Activated T-cell treated with anti-CD3 and anti-CD28 coated beads for 48 hours (primary cell): ENCODE measurements around the gene CUL1.

Source experiments
- DNase-seq: peaks from one replicate; pipeline ENCODE4 v3.0.0-alpha.2; 2020; ENCODE audit warnings: low read depth

CUL1 gene

DNA sequence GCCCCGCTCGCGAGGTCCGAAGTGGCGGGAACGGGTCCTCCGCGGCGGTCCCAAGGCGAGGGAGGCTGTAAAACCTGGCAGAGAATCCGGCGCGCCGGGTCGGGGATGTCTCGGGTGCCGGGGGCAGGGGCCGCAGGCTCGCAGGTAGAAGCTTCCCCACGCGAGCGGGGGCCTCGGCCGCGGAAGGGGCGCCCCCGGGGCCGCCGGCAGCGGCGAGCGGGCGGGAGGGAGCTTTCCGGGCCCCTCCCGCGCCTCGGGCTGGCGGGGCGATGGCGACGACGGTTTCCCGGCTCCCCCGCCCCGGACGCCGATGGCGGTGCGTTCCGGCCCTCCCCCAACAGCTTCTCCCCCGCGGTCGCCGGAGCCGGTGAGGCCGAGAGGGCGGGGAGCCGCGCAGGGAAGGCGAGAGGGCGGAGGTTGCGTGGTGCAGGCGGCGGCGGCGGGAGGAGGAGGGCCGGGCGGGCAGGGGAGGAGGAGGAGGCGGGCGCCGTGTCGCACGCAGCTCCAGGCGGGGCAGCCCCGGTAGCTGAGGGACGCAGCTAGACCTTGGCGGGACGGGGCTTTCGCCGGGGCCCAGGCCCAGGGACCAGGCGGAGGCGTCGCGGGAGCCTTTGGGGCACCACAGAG lies at the start of gene CUL1:
Gene CUL1, plus strand, starts transcription at position 507 of the 627 bp plus-strand sequence. CDS start 31,220 bp downstream, outside the sequence.
- DNase-seq = peak; percentile 78

GRCh38 chr7:148650232-148650858 lies 48.4 kb upstream of the CUL1 start:
- DNase-seq = no peak

DNA sequence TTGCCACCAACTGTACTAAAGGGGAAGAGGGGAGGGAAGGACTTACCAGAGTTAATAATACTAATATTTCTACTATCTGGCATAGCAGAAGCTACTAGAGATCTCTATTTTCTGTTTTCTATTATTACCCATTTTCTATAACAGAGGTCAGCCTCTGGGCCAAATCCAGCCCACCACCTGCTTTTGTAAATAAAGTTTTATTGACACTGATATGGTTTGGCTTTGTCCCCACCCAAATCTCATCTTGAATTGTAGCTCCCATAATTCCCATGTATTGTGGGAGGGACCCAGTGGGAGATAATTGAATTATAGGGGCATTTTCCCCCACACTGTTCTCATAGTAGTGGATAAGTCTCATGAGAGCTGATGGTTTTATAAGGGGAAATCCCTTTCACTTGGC lies 45.9 kb upstream of the CUL1 start:
- no peak for DNase-seq

GRCh38 chr7:148657929-148658328 lies 40.8 kb upstream of the CUL1 start:
- DNase-seq = no peak

- no peak for DNase-seq
These were observed 37.2 kb upstream of the CUL1 start for GRCh38 chr7:148661471-148661870.

DNA sequence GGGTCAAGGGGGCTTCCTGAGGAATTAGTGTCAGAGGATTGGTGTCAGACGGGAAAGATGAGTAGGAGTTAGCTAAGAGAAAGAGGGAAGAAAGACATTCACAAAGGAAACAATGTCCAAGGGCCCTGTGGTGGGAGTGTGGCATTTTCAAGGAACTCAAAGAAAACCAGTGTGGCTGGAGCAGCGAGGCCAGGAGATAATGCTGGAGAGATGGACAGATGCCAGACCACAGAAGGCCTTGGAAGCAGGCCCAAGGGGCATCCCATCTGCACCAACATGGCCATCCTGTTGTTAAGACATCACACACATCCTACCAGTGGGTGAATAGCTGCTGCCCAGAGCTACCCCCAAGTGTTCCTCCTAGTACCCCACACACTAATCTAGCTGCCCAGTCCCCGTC lies 36.1 kb upstream of the CUL1 start:
- DNase-seq = no peak

GRCh38 chr7:148664324-148664723 lies 34.4 kb upstream of the CUL1 start:
- DNase-seq = no peak

DNA sequence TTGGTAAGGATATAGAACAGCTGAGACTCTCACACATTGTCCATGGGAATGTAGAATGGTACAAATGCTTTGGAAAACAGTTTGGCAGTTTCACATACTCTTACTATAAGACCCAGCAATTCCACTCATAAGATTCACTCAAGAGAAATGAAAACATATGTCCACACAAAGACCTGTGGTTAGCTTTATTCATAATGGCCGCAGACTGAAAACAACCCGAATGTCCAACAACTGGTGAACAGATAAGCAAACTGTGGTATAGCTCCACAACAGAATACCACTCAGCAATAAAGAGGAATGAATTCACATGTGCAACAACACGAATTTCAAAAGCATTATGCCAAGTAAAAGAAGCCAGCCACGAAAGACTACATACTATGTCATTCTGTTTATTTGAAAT lies 33.5 kb upstream of the CUL1 start:
- no peak for DNase-seq

DNA sequence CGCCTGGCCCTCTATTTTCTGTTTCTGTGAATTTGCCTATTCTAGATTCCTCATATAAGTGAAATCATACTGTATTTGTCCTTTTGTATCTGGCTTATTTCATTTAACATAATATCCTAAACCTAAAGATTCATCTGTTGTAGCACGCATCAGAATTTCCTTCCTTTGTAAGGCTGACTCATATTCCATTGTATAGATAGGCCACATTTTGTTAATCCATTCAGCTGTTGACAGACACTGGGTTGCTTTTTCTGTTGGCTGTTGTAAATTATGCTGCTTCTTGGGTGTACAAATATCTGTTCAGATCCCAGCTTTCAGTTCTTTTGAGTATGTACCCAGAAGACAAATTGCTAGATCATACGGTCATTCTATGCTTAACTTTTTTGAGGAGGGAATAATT lies 28.8 kb upstream of the CUL1 start:
- no peak for DNase-seq

DNA sequence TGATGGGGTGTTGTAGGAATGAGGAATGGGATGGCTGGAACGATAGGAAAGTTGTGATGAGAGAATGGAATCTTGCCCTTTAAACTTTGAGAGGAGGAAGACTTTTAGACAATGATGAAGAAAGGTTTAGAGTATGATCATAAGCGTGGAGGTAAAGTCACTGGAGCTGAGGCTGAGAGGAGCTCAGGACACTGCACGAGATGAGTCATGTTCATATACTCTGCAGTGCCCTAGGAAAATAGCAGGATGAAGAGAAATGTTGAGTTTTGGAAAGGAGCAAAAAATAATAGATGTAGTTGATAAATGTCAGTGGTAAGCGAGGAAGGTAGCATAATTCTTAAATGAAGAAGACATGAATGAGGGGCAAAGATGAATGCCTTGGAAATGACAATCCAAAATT lies 28.3 kb upstream of the CUL1 start:
- no peak for DNase-seq

DNA sequence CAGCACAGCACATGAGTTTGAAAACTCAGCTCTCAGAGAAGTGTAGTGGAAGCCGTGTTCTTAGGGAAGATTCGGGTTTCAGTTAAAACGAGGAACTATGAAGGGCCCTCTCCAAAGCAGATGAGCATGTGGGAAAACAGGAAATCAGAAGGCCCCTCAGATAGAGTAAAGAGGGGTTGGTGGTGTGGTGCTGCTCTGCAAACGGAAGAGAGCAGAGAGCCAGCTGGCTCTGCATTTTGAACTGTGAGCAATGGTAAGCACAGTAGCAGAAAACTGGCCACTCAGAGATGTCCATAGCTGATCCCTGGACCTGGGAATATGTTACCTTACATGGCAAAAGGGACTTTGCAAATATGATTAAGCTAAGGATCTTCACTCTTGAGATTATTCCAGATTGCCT lies 27.9 kb upstream of the CUL1 start:
- no peak for DNase-seq

DNA sequence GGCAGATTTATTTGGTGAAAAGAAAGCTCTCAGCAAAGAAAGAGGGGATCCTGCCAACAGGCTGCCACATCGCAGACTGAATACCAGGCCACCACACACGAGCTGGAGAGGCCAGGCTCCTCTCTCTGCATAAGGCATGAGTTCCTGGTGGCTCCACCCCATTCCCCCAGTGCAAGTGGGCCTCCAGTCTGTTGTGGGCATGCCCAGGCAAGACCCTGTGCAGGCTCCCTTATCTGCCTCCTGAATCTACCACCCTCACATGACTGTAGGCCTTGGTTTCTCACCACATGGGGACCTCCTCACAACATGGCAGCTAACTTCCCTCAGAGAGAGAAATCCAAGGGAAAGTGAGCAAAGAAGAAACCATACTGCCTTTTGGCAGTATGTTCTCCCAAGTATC lies 26.7 kb upstream of the CUL1 start:
- no peak for DNase-seq

- DNase-seq = no peak
These were observed 24.0 kb upstream of the CUL1 start for GRCh38 chr7:148674689-148675088.

DNA sequence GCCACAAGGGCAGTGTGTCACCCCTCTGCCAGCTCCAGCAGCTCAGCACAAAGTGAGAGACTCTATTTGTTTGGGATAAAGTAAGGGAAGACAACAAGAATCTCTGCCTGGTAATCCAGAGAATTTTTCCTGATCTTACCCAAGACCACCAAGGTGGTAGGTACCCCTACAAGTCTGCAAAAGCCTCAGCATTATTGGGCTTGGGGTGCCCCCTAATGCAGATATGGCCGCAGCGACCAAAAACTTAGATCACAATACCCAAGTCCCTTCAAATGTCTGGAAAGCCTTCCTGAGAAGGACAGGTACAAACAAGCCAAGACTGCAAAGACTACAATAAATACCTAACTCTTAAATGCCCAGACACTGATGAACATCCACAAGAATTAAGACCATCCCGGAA lies 22.4 kb upstream of the CUL1 start:
- no peak for DNase-seq

GRCh38 chr7:148681821-148682220 lies 16.9 kb upstream of the CUL1 start:
- DNase-seq = no peak

DNA sequence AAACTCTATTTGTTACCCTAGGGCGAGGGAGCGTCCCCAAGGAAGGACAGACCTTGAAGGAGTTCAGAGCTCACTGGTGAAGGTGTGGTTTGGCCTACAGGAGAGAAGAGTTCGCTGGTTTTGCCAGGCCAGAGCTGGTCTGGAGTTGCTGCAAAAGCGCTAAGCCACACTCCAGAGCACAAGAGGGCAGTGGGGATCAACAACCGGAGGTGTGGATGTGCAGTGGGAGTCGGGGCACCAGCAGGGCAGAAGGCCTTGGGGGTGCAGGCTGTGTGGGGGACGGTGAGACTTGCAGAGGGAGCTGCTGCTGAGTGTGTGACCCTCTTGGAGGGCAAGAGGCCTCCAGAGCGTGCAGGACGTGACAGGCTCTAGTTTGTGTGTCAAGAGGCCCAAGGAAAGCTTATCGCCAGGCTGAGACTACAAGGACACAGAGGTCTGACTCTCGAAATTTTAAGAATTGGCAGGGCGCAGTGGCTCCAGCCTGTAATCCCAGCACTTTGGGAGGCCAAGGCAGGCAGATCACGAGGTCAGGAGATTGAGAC lies 14.3 kb upstream of the CUL1 start:
- DNase-seq = no peak

GRCh38 chr7:148686312-148686937 lies 12.3 kb upstream of the CUL1 start:
- no peak for DNase-seq

- no peak for DNase-seq
These were observed 11.1 kb upstream of the CUL1 start for GRCh38 chr7:148687555-148687954.

GRCh38 chr7:148688526-148688925 lies 10.2 kb upstream of the CUL1 start:
- no peak for DNase-seq

GRCh38 chr7:148693651-148694050 lies 5.1 kb upstream of the CUL1 start:
- DNase-seq = no peak

GRCh38 chr7:148694631-148695030 lies 4.1 kb upstream of the CUL1 start:
- DNase-seq = no peak

DNA sequence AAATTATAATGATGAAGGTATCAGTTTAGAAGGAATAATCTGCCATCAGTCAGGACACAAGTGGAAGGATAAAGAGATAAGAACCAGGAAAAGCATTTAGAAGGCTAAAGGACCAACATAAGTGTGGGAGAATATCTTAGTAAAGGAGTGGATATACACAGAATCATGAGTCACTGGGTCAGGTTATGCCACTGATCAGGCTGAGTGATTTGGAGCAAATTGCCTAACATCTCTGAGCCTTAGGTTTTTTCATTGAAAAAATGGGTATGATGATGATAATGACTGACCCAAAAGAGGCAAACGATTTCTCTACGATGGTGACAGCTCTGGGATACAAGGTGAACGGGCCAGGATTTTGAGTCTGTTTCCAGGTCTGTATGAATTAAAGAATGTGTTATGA lies 2.8 kb upstream of the CUL1 start:
- DNase-seq = no peak

DNA sequence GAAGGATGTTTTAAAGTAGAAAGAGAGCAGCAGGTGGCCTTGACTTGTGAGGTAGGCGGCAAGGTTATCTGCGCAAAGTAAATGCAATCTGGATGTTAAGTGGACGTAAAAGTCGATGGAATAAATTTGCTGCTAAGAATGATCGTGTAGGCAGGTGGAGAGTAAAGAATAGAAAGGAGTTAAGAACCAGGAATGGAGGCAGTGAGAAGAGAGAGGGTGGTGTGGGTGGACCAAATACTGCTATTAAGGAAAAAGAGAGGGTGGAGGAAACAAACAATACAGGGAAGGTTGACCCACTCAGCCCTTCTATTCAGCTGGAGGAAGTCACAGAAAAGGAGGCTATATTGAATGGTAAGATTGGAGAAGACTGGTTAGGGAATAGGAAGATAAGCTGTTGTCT lies 1.9 kb upstream of the CUL1 start:
- DNase-seq = no peak
